GM19455 (cell line): Measurements from ENCODE around the gene PRR33.

ENCODE experiments used
- ATAC-seq: cut with Tn5 transposase; IDR thresholded peaks from one replicate; pipeline ENCODE4 v1.9.1; 2021; ENCODE audit not compliant: unreplicated experiment

PRR33 gene

DNA sequence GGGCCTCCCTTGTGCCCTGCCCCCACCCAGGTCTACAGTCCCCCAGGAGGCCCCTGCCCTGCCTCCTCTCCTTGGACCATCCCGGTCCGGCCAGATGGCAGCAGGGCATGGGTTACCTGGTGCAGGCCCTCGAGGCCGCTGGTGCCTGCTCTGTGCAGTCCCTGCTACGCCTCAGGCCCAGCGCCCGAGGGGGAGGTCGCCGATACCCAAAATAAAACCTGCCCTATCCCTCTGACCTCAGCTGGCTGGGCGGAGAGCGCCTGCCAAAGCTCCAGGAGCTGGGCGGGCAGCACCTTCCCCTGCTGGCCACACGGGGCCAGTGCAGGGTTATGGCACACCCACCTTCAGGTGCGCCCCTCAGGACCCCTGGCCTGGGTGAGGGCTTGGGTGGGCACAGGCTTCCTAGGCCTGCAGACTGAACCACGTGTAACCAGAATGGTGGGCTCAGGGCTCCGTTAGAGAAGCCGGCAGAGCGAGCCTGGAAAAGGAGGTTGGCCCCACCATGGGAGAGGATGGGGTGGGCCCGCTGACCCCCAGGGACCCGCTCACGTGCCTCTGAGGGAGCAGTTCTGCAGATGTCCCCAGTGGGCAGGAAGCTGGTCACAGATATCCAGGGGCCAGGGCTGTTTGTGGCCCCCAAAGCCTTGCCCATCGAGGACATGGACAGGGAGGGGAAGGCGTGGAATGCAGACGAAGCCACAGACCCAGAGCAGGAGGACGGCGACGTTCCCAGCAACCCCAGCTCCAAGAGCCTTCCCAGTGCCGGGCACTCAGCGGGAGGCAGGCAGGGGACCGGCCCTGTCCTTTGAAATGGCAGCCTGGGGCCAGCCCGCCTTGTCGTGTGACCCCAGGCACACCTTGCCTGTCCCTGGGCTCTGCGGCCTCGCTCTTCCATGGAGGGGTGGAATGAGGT lies 26.1 kb upstream of the PRR33 start:
- ATAC-seq: no peak

DNA sequence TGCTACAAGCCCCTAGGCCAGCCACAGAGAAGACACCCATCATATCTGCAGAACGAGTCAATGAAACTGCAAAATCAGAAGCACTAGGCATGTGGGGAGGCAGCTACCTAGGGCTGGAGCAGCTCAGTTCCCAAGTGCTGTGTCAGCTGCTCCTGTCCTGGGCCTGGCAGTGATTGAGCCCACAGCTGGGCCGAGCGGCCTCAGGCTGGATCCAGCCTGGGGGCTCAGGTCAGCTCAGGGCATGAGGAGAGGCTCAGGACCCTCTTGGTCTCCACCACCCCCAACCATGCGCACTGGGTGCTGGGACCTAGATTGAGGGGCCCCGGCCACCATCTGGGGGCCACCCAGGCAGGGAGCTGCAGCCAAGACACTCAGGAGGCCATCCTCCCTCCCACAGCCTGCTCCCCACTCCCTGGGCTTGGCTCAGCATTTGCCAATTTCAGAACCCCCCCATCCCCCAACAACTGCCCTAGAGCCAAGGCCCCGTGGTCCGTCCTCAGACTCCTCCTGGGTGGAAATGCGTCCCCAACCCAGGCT lies 25.4 kb upstream of the PRR33 start:
- ATAC-seq: no peak

DNA sequence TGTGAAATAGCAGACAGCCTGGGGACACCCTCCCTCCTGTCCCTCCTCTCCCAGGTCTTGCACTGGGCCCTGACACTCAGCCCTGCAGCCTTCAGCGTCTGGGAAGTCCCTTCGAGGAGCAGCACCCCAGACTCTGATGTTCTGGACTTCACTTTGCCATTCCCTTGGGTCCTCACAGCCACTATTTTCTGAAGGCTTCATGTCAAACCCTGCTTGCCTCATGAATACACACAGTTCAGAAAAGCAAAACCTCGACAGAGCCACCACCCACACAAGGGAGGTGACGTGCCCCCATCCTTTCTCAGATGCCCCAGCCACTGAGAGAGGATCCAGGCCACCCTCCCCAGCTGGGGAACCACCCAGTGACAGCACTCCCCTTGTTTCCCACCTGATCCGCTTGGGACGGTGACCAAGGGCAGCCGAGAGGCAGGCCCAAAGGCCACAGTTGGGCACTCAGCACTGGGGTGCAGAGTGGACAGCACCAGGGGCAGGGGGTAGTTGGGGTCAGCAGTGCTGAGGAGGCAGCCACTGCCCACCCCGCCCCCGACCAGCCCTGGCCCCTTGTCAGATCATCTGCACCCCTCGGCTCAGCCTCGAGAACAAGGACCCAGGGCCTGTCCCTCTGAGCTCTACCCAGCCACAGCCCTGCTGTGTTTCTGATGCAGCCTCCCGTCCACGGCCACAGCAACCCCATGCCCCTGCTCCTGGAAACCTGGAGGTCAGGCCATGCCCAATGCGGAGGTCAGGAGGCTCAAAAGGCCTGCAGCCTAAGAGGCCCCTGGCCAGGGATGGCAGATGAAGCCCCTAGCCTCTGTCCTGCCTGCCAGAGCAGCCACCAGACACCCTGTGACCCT lies 24.7 kb upstream of the PRR33 start:
- no peak for ATAC-seq

DNA sequence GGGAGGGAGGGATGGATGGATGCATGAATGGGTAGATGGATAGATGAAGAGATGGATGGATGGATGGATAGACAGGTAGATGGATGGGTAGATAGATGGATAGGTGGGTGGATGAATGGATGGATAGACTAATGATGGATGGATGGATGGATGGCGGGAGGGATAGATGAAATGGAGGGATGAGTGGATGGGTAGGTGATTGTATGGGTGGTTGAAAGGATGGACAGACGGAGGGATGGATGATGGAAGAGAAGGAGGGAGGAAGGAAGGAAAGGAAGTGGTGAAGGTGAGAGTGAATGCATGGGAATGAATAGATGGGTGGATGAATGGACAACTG lies 24.1 kb upstream of the PRR33 start:
- no peak for ATAC-seq

- ATAC-seq: no peak
Observed at GRCh38 chr11:1913271-1914060, 21.8 kb upstream of the PRR33 start.

- ATAC-seq: no peak
Observed at GRCh38 chr11:1912289-1912878, 20.7 kb upstream of the PRR33 start.

DNA sequence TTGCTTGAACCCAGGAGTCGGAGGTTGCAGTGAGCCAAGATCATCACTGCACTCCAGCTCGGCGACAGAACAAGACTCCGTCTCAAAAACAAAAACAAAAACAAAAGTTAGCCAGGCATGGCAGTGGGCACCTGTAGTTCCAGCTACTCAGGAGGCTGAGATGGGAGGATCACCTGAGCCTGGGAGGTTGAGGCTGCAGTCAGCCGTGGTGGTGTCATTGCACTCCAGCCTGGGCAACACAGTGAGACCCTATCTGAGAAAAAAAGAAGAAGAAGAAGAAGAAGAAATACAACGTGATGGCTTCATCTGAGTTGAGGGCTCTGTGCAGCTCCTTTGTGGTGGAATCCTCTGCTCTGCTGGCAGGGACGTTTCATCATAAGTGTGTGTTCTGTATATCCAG lies 17.8 kb upstream of the PRR33 start:
- ATAC-seq: no peak

DNA sequence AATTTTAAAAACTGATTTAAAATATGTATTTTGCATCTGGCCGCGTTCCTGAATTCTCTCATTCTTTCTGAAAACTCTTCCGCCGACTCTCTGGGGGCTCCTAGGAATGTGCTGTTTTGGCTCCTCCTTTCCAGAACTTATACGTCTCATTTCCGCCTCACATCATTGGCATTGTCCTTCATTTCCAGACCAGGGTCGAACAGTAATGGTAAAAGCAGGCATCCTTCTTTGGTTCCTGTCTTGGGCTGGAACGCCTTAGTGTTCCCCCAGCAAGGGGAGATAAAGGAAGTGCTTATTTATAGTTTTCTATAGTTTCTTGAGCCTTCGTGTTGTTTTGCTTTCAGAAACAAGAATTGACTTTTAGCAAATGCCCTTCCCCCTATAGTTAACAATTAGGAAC lies 16.9 kb upstream of the PRR33 start:
- no peak for ATAC-seq

DNA sequence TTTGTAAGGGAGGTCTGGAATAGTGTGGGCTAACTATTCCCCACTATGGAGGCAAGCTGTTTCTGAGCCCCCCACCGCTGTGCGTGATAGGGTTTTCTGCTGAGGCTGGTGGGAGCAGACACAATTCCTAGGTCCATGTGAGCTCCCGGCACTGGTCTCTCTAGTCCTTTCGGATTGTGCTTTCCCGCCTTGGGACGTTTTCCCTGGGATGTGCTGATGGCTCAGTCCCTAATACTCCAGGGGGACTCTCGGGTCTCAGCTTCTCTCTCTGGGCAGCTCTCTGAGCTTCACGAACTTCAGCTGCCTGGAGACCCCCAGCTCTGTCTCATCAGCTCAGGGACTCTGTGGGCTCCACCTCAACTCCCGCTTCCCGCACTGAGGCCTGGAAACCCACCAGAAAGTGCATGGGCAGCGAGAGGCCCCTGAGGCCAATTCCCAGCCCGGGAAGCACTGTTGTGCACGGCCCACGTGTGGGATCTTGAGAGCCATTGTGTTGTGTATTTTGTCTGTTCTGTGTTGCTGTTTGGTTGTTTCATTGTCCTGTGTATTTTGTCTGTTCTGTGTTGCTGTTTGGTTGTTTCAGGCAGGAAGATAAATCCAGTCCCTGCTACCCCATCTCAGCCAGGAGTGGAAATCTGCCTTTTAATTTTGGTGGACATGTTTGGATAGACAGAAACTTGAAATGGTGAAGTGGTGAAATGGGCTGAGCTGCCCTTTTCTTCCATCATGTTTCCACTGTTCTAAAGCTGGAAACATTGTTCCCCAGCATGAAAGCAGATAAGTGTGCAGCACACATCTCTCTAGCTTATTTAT lies 15.1 kb upstream of the PRR33 start:
- no peak for ATAC-seq

GRCh38 chr11:1906181-1906580 lies 14.5 kb upstream of the PRR33 start:
- ATAC-seq: no peak

DNA sequence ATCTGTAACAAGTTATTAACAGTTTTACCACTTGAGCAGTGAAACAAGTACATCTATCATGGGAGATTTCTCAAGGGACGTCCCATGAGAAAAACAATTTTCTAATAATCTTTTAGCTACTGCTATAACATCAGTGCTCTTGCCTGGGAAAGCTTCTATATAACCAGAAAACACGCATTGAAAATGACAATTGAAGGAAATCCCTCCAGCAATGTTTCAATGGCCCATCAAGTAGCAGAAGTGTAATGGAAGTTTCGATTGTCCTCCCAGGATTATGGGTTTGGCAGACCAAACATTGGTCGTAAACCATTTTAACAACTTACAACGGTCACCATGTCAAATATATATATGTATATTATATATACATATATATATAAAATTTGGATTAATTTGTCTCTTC lies 8.0 kb upstream of the PRR33 start:
- no peak for ATAC-seq

GRCh38 chr11:1899090-1899489 lies 7.4 kb upstream of the PRR33 start:
- ATAC-seq: no peak

DNA sequence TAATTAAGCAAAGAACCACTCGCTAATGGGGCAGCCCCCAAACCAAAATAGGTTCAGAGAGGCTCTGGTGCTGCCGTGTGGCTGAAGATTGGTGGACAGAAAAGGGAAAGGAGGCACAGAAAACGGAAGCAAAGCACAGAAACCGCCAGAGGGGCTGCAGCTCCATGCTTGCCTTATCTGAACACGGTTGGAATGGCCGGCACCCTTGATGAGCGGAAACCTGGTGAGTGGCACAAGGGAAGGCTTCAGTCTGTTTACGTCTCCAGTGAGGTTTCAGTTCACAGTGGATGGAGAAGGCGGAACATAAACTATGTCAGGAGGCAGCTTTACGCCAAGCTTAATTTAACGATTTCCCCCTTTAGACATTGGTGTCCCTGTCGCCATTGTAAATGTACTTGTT lies 5.2 kb upstream of the PRR33 start:
- no peak for ATAC-seq

DNA sequence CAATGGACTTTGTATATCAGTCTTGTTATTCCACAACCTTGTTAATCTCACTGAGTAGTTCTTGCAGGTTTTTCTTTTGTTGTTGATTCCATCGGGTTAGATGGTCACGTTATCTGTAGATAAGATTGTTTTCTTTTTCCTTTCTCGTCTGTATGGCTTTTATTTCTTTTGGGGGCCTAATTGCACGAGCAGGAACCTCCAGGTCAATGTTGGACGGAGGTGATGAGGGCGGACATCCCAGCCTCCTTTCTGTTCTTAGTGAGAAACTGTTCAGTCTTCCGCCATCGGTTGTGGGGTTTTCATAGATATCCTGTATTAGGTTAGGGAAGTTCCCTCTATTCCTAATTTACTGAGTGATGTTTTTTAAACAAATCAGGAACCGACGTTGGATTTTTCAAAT lies 4.8 kb upstream of the PRR33 start:
- no peak for ATAC-seq

- ATAC-seq: no peak
Observed at GRCh38 chr11:1894759-1895158, 3.1 kb upstream of the PRR33 start.

DNA sequence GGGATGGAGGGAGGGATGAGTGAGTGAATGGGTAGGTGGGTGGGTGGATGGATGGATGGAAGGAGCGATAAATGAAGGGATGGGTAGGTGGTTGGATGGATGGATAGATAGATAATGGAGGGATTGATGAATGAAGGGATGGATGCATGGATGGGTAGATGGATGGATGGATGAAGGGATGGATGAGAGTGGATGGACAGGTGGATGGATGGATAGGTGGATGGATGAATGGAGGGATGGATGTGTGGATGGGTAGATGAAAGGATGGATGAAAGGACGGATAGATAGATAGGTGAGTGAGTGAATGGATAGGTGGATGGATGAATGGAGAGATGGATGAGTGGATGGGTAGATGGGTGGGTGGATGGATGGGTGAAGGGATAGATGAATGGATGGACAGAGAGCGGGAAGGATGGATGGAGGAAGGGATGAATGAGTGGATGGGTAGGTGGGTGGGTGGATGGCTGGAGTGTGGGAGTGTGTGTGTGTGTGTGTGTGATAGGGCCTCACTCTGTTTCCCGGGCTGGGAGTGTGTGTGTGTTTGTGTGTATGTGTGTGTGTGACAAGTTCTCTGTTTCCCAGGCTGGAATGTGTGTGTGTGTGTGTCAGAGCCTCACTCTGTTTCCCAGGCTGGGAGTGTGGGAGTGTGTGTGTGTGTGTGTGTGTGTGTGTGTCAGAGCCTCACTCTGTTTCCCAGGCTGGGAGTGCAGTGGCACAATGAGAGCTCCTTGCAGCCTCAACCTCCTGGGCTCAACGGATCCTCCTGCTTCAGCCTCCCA lies 2.1 kb upstream of the PRR33 start:
- ATAC-seq: no peak

DNA sequence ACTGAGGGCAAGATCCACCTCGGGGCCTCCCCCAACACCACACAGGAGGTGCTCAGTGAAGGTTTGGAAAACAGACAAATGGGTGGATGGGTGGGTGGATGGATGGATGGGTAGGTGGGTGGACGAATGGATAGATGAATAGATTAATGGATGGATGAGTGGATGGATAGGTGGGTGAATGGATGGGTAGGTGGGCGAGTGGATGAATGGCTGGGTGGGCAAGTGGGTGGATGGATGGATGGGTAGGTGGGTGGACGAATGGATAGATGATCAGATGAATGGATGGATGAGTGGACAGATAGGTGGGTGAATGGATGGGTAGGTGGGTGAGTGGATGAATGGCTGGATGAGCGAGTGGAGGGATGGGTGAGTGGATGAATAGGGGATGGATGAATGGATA lies 863 bp upstream of the PRR33 start:
- ATAC-seq: no peak

GRCh38 chr11:1892116-1892515 lies 421 bp upstream of the PRR33 start:
- no peak for ATAC-seq
